SU-DHL-6 (cell line): ENCODE data around the gene TLL2.

Experiments used
- H2AFZ ChIP-seq: fragments of 200-600 bp; sonication (generic); 2 replicates; pipeline ENCODE4 v1.6.1; 2014; ENCODE audit warnings: low read depth, mild to moderate bottlenecking, moderate library complexity, mixed read lengths, antibody characterized with exemption, low read length; ENCODE audit not compliant: severe bottlenecking
- H3F3A ChIP-seq: fragments of 200-600 bp; shearing (Covaris generic); 2 replicates; pipeline ENCODE4 v1.6.0; 2016; ENCODE audit warnings: antibody characterized with exemption, mild to moderate bottlenecking; ENCODE audit not compliant: insufficient read depth
- H3K27ac ChIP-seq: fragments of 200-600 bp; sonication (generic); 2 replicates; pipeline ENCODE4 v1.5.1; 2016; ENCODE audit warnings: low read depth, mild to moderate bottlenecking, low read length, moderate library complexity, mixed read lengths
- H3K27me3 ChIP-seq: fragments of 200-600 bp; sonication (generic), shearing (Covaris generic); 2 replicates; pipeline ENCODE4 v1.6.0; 2014; ENCODE audit warnings: mild to moderate bottlenecking, low read length
- H3K36me3 ChIP-seq: fragments of 200-600 bp; sonication (generic); 2 replicates; pipeline ENCODE4 v1.6.1; 2014; ENCODE audit warnings: mild to moderate bottlenecking, low read length, mixed read lengths
- H3K4me2 ChIP-seq: fragments of 300-600, 200-600 bp; shearing (Covaris generic), sonication (generic); 2 replicates; pipeline ENCODE4 v1.6.0; 2014; ENCODE audit warnings: low read length, low read depth, mild to moderate bottlenecking; ENCODE audit not compliant: poor library complexity, severe bottlenecking
- H3K4me3 ChIP-seq: fragments of 200-600 bp; sonication (generic); 2 replicates; pipeline ENCODE4 v1.5.1; 2014; ENCODE audit warnings: antibody characterized with exemption, low read length, mild to moderate bottlenecking, mixed read lengths; ENCODE audit not compliant: insufficient read depth, poor library complexity, severe bottlenecking
- H3K79me2 ChIP-seq: fragments of 200-600 bp; sonication (generic); 2 replicates; pipeline ENCODE4 v1.6.1; 2014; ENCODE audit warnings: mild to moderate bottlenecking, low read length, moderate library complexity; ENCODE audit not compliant: insufficient read depth
- H3K9ac ChIP-seq: fragments of 200-600 bp; sonication (generic); 2 replicates; pipeline ENCODE4 v1.7.0; 2014; ENCODE audit warnings: mild to moderate bottlenecking, low read length
- H3K9me2 ChIP-seq: fragments of 200-600 bp; sonication (generic); replicated peaks from 2 replicates; pipeline ENCODE4 v1.6.1; 2014; ENCODE audit warnings: low read length; ENCODE audit not compliant: insufficient read depth
- H3K9me3 ChIP-seq: fragments of 200-600 bp; sonication (generic); 2 replicates; pipeline ENCODE4 v1.6.1; 2014; ENCODE audit warnings: low read length, mixed read lengths; ENCODE audit not compliant: insufficient read depth
- H4K20me1 ChIP-seq: fragments of 200-600 bp; sonication (generic); 2 replicates; pipeline ENCODE4 v1.6.1; 2014; ENCODE audit warnings: low read depth, mild to moderate bottlenecking, antibody characterized with exemption, low read length, moderate library complexity, mixed read lengths
- EZH2phosphoT487 ChIP-seq: fragments of 200-600 bp; sonication (generic), shearing (Covaris generic); conservative IDR thresholded peaks from 2 replicates; pipeline ENCODE4 v1.6.1; 2018; ENCODE audit warnings: mild to moderate bottlenecking, antibody characterized with exemption, low read length, moderate library complexity, mixed read lengths
- TF ChIP-seq, protein P1 (sequence below): fragments of 200-600 bp; sonication (generic); IDR thresholded peaks from one replicate; pipeline ENCODE4 v1.5.1; 2017; ENCODE audit warnings: antibody characterized with exemption, mild to moderate bottlenecking, low read length, moderate library complexity; ENCODE audit not compliant: insufficient read depth, poor library complexity, severe bottlenecking

The TLL2 gene

DNA sequence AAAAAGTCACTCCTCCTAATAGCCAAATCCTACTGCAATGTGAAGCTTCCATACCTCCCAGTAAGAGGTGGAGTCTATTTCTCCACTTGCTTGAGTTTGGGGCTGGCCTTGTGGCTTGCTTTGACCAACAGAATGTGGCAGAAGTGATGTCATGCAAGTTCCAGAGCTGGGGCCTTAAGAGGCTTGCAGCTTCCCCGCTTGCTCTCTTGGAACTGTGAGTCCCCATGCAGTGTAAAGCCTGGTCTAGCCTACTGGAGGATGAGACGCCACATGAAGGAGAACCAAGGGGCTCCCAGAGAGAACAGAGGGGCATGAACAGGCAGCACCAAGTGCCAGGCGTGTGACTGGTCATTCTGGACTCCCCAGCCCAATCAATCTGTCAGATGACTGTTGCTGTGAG is 96.3 kb downstream of the TLL2 start:
- Histone ChIP-seq H3K4me3 (no peak overlapping the region), H3K9ac (no peak overlapping the region), H2AFZ (no peak overlapping the region), H3K9me3 (no peaks in the 10 kb centered on the region), H3K27ac (no peak overlapping the region), H3K27me3 (no peaks in the 10 kb centered on the region), H3K9me2 (no peaks in the 10 kb centered on the region), H3K36me3 (no peaks in the 10 kb centered on the region), H4K20me1 (no peaks in the 10 kb centered on the region), H3K4me2 (no peak overlapping the region), H3K79me2 (no peaks in the 10 kb centered on the region), H3F3A (no peaks in the 10 kb centered on the region)
- TF ChIP-seq EZH2phosphoT487 = no peak
- TF ChIP-seq, protein P1, sequence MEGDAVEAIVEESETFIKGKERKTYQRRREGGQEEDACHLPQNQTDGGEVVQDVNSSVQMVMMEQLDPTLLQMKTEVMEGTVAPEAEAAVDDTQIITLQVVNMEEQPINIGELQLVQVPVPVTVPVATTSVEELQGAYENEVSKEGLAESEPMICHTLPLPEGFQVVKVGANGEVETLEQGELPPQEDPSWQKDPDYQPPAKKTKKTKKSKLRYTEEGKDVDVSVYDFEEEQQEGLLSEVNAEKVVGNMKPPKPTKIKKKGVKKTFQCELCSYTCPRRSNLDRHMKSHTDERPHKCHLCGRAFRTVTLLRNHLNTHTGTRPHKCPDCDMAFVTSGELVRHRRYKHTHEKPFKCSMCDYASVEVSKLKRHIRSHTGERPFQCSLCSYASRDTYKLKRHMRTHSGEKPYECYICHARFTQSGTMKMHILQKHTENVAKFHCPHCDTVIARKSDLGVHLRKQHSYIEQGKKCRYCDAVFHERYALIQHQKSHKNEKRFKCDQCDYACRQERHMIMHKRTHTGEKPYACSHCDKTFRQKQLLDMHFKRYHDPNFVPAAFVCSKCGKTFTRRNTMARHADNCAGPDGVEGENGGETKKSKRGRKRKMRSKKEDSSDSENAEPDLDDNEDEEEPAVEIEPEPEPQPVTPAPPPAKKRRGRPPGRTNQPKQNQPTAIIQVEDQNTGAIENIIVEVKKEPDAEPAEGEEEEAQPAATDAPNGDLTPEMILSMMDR = no peak

DNA sequence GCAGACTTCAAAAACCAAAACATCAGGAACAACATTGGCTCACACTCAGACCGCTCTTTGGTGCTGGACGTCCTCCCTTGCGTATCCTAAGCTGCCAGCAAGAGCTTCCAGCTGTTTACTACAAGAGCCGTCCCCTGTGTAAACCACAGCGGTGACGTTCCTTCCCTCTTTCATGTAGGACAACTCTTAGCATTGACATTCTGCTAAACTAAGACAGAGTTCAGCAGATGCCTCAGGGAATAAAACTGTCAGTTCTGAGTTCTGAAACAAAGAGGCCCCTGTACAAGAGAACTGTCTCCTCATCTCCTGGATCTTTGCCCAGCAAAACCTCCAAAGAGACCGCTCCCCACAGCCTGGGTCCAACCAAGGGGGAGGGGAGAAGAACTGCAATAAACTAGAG is 97.1 kb downstream of the TLL2 start:
- H3K79me2 ChIP-seq = no peaks in the 10 kb centered on the region
- H3K4me3 ChIP-seq = no peak overlapping the region
- no peaks in the 10 kb centered on the region for H3K27me3 ChIP-seq
- no peaks in the 10 kb centered on the region for H3K9me2 ChIP-seq
- no peak overlapping the region for H2AFZ ChIP-seq
- no peaks in the 10 kb centered on the region for H3K36me3 ChIP-seq
- TF ChIP-seq EZH2phosphoT487 = no peak
- TF ChIP-seq, protein P1 = no peak
- H4K20me1 ChIP-seq = no peaks in the 10 kb centered on the region
- no peak overlapping the region for H3K27ac ChIP-seq
- H3K9ac ChIP-seq = no peak overlapping the region
- H3K4me2 ChIP-seq = no peak overlapping the region
- no peaks in the 10 kb centered on the region for H3F3A ChIP-seq
- H3K9me3 ChIP-seq = no peaks in the 10 kb centered on the region

- Histone ChIP-seq H3K9ac (no peak overlapping the region), H2AFZ (no peak overlapping the region), H3K27ac (no peak overlapping the region), H3K9me2 (no peaks in the 10 kb centered on the region), H3F3A (no peaks in the 10 kb centered on the region), H3K36me3 (no peaks in the 10 kb centered on the region), H3K27me3 (no peaks in the 10 kb centered on the region), H4K20me1 (no peaks in the 10 kb centered on the region), H3K4me3 (no peak overlapping the region), H3K9me3 (no peaks in the 10 kb centered on the region), H3K4me2 (no peak overlapping the region), H3K79me2 (no peaks in the 10 kb centered on the region)
- no peak for TF ChIP-seq EZH2phosphoT487
- TF ChIP-seq, protein P1 = no peak
These were observed 97.7 kb downstream of the TLL2 start for GRCh38 chr10:96415891-96416554.
